ENCODE results near the gene KCTD15.

KCTD15 gene

GRCh38 chr19:33758541-33759013, 38.1 kb upstream of the KCTD15 start:
- no peak overlapping the region for H3K4me3 Mint-ChIP-seq

GRCh38 chr19:33759356-33759755, 37.3 kb upstream of the KCTD15 start:
- Mint-ChIP-seq H3K27me3 (peaks cover 11% of the 10 kb centered on the region), H3K4me1 (no peaks in the 10 kb centered on the region), H3K27ac (no peak overlapping the region), H3K36me3 (no peaks in the 10 kb centered on the region), H3K9me3 (no peaks in the 10 kb centered on the region), H3K4me3 (no peak overlapping the region)
- no peak for ATAC-seq (ENCODE audit: low read depth)
- no peak for DNase-seq (ENCODE audit: low spot score in 2 of 2)

More at GRCh38 chr19:33758541-33759013, 38.1 kb upstream of the KCTD15 start:
- no peaks in the 10 kb centered on the region for H3K4me1 Mint-ChIP-seq
- peaks cover 1% of the 10 kb centered on the region for H3K9me3 Mint-ChIP-seq
- no peak overlapping the region for H3K27ac Mint-ChIP-seq
- H3K27me3 Mint-ChIP-seq: peaks cover 13% of the 10 kb centered on the region
- DNase-seq (ENCODE audit: low spot score in 2 of 2): no peak
- ATAC-seq (ENCODE audit: low read depth): no peak
- H3K36me3 Mint-ChIP-seq: no peaks in the 10 kb centered on the region

- H3K4me3 Mint-ChIP-seq: no peak overlapping the region
Observed at GRCh38 chr19:33763633-33764371, 32.9 kb upstream of the KCTD15 start.

GRCh38 chr19:33766623-33767022, 30.0 kb upstream of the KCTD15 start:
- Mint-ChIP-seq H3K36me3 (no peaks in the 10 kb centered on the region), H3K9me3 (no peaks in the 10 kb centered on the region), H3K4me3 (no peak overlapping the region), H3K4me1 (no peaks in the 10 kb centered on the region), H3K27ac (no peak overlapping the region), H3K27me3 (peaks cover 16% of the 10 kb centered on the region)
- DNase-seq (ENCODE audit: low spot score in 2 of 2) (no peak), ATAC-seq (ENCODE audit: low read depth) (no peak)

More at GRCh38 chr19:33763633-33764371, 32.9 kb upstream of the KCTD15 start:
- H3K27ac Mint-ChIP-seq: no peak overlapping the region
- peaks cover 13% of the 10 kb centered on the region for H3K27me3 Mint-ChIP-seq
- no peaks in the 10 kb centered on the region for H3K36me3 Mint-ChIP-seq
- no peak for ATAC-seq (ENCODE audit: low read depth)
- no peaks in the 10 kb centered on the region for H3K4me1 Mint-ChIP-seq
- no peak for DNase-seq (ENCODE audit: low spot score in 2 of 2)
- no peaks in the 10 kb centered on the region for H3K9me3 Mint-ChIP-seq

- Mint-ChIP-seq H3K36me3 (no peaks in the 10 kb centered on the region), H3K27ac (no peak overlapping the region), H3K4me3 (no peak overlapping the region), H3K4me1 (no peaks in the 10 kb centered on the region), H3K9me3 (no peaks in the 10 kb centered on the region), H3K27me3 (peaks cover 16% of the 10 kb centered on the region)
- no peak for ATAC-seq (ENCODE audit: low read depth)
- DNase-seq (ENCODE audit: low spot score in 2 of 2): no peak
Observed at GRCh38 chr19:33767898-33768413, 28.7 kb upstream of the KCTD15 start.

GRCh38 chr19:33769208-33769607, 27.5 kb upstream of the KCTD15 start:
- H3K36me3 Mint-ChIP-seq: no peaks in the 10 kb centered on the region
- DNase-seq (ENCODE audit: low spot score in 2 of 2): no peak
- H3K4me3 Mint-ChIP-seq: no peak overlapping the region
- no peak for ATAC-seq (ENCODE audit: low read depth)
- no peaks in the 10 kb centered on the region for H3K4me1 Mint-ChIP-seq
- no peaks in the 10 kb centered on the region for H3K9me3 Mint-ChIP-seq
- H3K27ac Mint-ChIP-seq: no peak overlapping the region
- H3K27me3 Mint-ChIP-seq: peaks cover 16% of the 10 kb centered on the region

- no peaks in the 10 kb centered on the region for H3K4me1 Mint-ChIP-seq
- peaks cover 14% of the 10 kb centered on the region for H3K27me3 Mint-ChIP-seq
- ATAC-seq (ENCODE audit: low read depth): no peak
- H3K9me3 Mint-ChIP-seq: no peaks in the 10 kb centered on the region
- no peaks in the 10 kb centered on the region for H3K36me3 Mint-ChIP-seq
- DNase-seq (ENCODE audit: low spot score in 2 of 2): no peak
- no peak overlapping the region for H3K27ac Mint-ChIP-seq
- no peak overlapping the region for H3K4me3 Mint-ChIP-seq
Observed at GRCh38 chr19:33770107-33770506, 26.6 kb upstream of the KCTD15 start.

- Mint-ChIP-seq H3K9me3 (no peaks in the 10 kb centered on the region), H3K27ac (no peak overlapping the region), H3K27me3 (peaks cover 20% of the 10 kb centered on the region), H3K36me3 (no peaks in the 10 kb centered on the region), H3K4me3 (no peak overlapping the region), H3K4me1 (peaks cover 5% of the 10 kb centered on the region)
- DNase-seq (ENCODE audit: low spot score in 2 of 2) (peak; percentile 35 to 57), ATAC-seq (ENCODE audit: low read depth) (peak; percentile 41)
Observed at GRCh38 chr19:33771384-33772101, 25.1 kb upstream of the KCTD15 start.

GRCh38 chr19:33772102-33772857, 24.4 kb upstream of the KCTD15 start:
- Mint-ChIP-seq H3K27me3 (peaks cover 17% of the 10 kb centered on the region), H3K36me3 (no peaks in the 10 kb centered on the region), H3K9me3 (no peaks in the 10 kb centered on the region), H3K27ac (no peak overlapping the region), H3K4me3 (no peak overlapping the region), H3K4me1 (peaks cover 5% of the 10 kb centered on the region)
- ATAC-seq (ENCODE audit: low read depth) (no peak), DNase-seq (ENCODE audit: low spot score in 2 of 2) (no peak)

GRCh38 chr19:33772858-33773180, 23.9 kb upstream of the KCTD15 start:
- Mint-ChIP-seq H3K4me3 (no peak overlapping the region), H3K36me3 (no peaks in the 10 kb centered on the region), H3K9me3 (no peaks in the 10 kb centered on the region), H3K27ac (no peak overlapping the region), H3K27me3 (peaks cover 14% of the 10 kb centered on the region), H3K4me1 (peaks cover 5% of the 10 kb centered on the region)
- ATAC-seq (ENCODE audit: low read depth) (no peak), DNase-seq (ENCODE audit: low spot score in 2 of 2) (no peak)

GRCh38 chr19:33773704-33774624, 22.7 kb upstream of the KCTD15 start:
- H3K9me3 Mint-ChIP-seq: no peaks in the 10 kb centered on the region
- ATAC-seq (ENCODE audit: low read depth) (no peak), DNase-seq (ENCODE audit: low spot score in 2 of 2) (no peak)
- peaks cover 9% of the 10 kb centered on the region for H3K4me1 Mint-ChIP-seq
- H3K36me3 Mint-ChIP-seq: no peaks in the 10 kb centered on the region
- H3K27ac Mint-ChIP-seq: no peak overlapping the region
- no peak overlapping the region for H3K4me3 Mint-ChIP-seq
- peaks cover 21% of the 10 kb centered on the region for H3K27me3 Mint-ChIP-seq

GRCh38 chr19:33774751-33775150, 21.9 kb upstream of the KCTD15 start:
- Mint-ChIP-seq H3K4me3 (no peak overlapping the region), H3K27ac (no peak overlapping the region), H3K9me3 (no peaks in the 10 kb centered on the region), H3K4me1 (peaks cover 11% of the 10 kb centered on the region), H3K36me3 (no peaks in the 10 kb centered on the region), H3K27me3 (peaks cover 26% of the 10 kb centered on the region)
- ATAC-seq (ENCODE audit: low read depth) (no peak), DNase-seq (ENCODE audit: low spot score in 2 of 2) (no peak)

GRCh38 chr19:33775731-33776487, 20.8 kb upstream of the KCTD15 start:
- H3K27me3 Mint-ChIP-seq: peaks cover 28% of the 10 kb centered on the region
- no peak overlapping the region for H3K27ac Mint-ChIP-seq
- DNase-seq (ENCODE audit: low spot score in 2 of 2): no peak
- no peaks in the 10 kb centered on the region for H3K9me3 Mint-ChIP-seq
- ATAC-seq (ENCODE audit: low read depth): no peak
- no peak overlapping the region for H3K4me3 Mint-ChIP-seq
- peaks cover 11% of the 10 kb centered on the region for H3K4me1 Mint-ChIP-seq
- H3K36me3 Mint-ChIP-seq: no peaks in the 10 kb centered on the region
